ENCODE data around the gene CASP2.

CASP2 gene

GRCh38 chr7:143288836-143289235 is 685 bp downstream of the CASP2 start:
- no peak for TF ChIP-seq CTCF (IDR thresholded peaks at IDR 0.05)

GRCh38 chr7:143289421-143289820 is 1.3 kb downstream of the CASP2 start:
- TF ChIP-seq CTCF (IDR thresholded peaks at IDR 0.05), result no peak

- no peak for TF ChIP-seq CTCF (IDR thresholded peaks at IDR 0.05)
These were observed 2.1 kb downstream of the CASP2 start for GRCh38 chr7:143290293-143290692.

- TF ChIP-seq CTCF (IDR thresholded peaks at IDR 0.05), result no peak
These were observed 4.7 kb downstream of the CASP2 start for GRCh38 chr7:143292876-143293275.

GRCh38 chr7:143295870-143296269 is 7.7 kb downstream of the CASP2 start:
- no peak for TF ChIP-seq CTCF (IDR thresholded peaks at IDR 0.05)

- TF ChIP-seq CTCF (IDR thresholded peaks at IDR 0.05), result no peak
These were observed 8.5 kb downstream of the CASP2 start for GRCh38 chr7:143296686-143297085.

GRCh38 chr7:143299346-143299745 is 11.2 kb downstream of the CASP2 start:
- TF ChIP-seq CTCF (IDR thresholded peaks at IDR 0.05), result no peak

- TF ChIP-seq CTCF (IDR thresholded peaks at IDR 0.05), result peak; percentile 49; the same call in 1 of the 2 replicates
These were observed 11.7 kb downstream of the CASP2 start for GRCh38 chr7:143299840-143300239.
